GM15510 (cell line): ENCODE measurements around the gene ICE1.

Experiments
- POLR2A ChIP-seq: IDR thresholded peaks from 3 replicates; pipeline ENCODE4 v1.6.1; 2011; ENCODE audit warnings: borderline replicate concordance; ENCODE audit not compliant: insufficient read length; ENCODE audit errors: extremely low read depth

The ICE1 gene

GRCh38 chr5:5423586-5423985 is 1.1 kb downstream of the ICE1 start:
- no peak for TF ChIP-seq POLR2A

GRCh38 chr5:5424736-5425135 is 2.3 kb downstream of the ICE1 start:
- TF ChIP-seq POLR2A, result no peak

GRCh38 chr5:5430136-5430535 is 7.7 kb downstream of the ICE1 start:
- TF ChIP-seq POLR2A, result no peak

- TF ChIP-seq POLR2A, result no peak
These were observed 9.7 kb downstream of the ICE1 start for GRCh38 chr5:5432020-5432707.

- TF ChIP-seq POLR2A, result no peak
These were observed 13.8 kb downstream of the ICE1 start for GRCh38 chr5:5436203-5436760.

- TF ChIP-seq POLR2A, result no peak
These were observed 15.0 kb downstream of the ICE1 start for GRCh38 chr5:5437227-5438172.

GRCh38 chr5:5451863-5452262 is 29.4 kb downstream of the ICE1 start:
- no peak for TF ChIP-seq POLR2A

GRCh38 chr5:5453131-5453530 is 30.7 kb downstream of the ICE1 start:
- no peak for TF ChIP-seq POLR2A

GRCh38 chr5:5454391-5454790 is 31.9 kb downstream of the ICE1 start:
- TF ChIP-seq POLR2A, result no peak

GRCh38 chr5:5456858-5457257 is 34.4 kb downstream of the ICE1 start:
- no peak for TF ChIP-seq POLR2A

GRCh38 chr5:5460311-5460710 is 37.8 kb downstream of the ICE1 start:
- no peak for TF ChIP-seq POLR2A

GRCh38 chr5:5461012-5461411 is 38.5 kb downstream of the ICE1 start:
- no peak for TF ChIP-seq POLR2A

- no peak for TF ChIP-seq POLR2A
These were observed 41.7 kb downstream of the ICE1 start for GRCh38 chr5:5464036-5464715.

- no peak for TF ChIP-seq POLR2A
These were observed 43.8 kb downstream of the ICE1 start for GRCh38 chr5:5466227-5466626.

GRCh38 chr5:5467737-5468136 is 45.3 kb downstream of the ICE1 start:
- TF ChIP-seq POLR2A, result no peak

GRCh38 chr5:5470933-5471332 is 48.5 kb downstream of the ICE1 start:
- TF ChIP-seq POLR2A, result no peak

GRCh38 chr5:5473226-5473625 is 50.7 kb downstream of the ICE1 start:
- TF ChIP-seq POLR2A, result no peak
